Measurements from ENCODE around the gene CEBPG.

Gene CEBPG

GRCh38 chr19:33405553-33406461, 32.3 kb downstream of the CEBPG start:
- no peak for DNase-seq (ENCODE audit: low read depth, low spot score)

DNA sequence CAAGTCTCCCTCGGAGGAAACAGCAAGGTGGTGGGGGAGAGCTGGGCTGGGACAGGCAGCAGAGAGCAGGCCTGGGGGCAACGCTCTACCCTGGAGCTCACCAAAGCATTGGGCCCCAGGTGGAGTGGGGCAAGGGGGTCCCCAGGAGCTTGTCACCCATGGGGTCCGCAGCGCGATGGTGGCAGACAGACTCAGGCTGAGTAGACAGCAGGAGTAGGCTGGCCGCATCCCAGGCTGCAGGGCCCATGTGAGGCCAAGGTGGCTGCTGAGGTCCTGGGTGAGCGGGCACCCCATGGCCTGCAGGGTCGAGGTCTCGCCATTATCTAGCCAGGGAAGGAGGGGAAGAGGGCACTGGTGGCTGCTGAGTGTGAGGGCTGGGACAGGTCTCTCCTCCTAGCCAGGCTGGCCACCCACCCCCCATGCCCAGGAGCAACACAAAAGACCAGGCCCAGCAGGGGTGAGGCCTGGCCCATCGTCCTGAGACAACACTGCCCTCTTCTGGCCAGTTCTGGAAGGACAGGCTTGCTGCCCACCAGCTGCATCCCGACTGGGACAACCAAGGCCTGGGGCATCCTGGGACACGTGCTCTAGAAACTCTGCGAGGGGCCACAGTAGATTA, 33.1 kb downstream of the CEBPG start:
- DNase-seq (ENCODE audit: low read depth, low spot score) = no peak

- no peak for DNase-seq (ENCODE audit: low read depth, low spot score)
Measured at GRCh38 chr19:33407140-33407551, 33.6 kb downstream of the CEBPG start.

DNA sequence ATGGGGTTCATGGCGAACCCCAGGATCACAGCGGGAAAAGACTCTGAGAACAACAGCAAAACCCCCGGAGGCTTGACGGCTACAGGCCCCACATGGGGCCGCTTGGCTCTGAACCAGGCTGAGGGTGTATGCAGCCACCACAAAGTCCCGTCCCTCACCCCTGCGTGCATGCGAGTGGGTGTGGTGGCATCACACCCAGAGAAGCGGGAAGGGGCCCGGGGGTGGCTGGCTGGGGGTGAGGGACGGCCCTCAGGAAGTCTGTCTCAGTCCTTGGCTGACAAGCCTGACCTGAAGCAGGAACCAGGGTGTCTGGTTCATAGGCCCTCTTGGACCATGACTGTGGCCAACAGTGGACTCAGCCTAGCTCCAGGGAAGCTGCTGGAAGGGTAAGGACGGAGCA, 34.2 kb downstream of the CEBPG start:
- DNase-seq (ENCODE audit: low read depth, low spot score) = no peak

DNA sequence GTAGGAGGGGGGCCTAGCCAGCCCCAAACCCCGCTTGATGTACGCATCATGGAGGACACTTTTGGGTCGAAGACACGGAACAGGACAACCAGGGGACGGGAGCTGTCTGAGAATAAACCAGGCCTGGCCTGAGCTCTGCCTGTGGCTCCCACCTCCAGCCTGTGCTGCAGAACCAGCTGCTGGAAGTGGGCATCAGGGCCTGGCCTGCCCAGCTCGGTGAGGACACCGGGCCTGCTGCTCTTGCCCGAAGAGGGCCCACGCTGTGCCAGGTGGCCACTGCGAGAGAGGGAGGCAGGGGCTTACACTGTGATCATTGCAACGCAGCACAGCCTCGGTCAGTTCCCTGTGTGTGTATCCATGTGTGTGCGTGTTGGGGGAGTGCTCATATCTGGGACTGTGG, 34.6 kb downstream of the CEBPG start:
- DNase-seq (ENCODE audit: low read depth, low spot score) = no peak

GRCh38 chr19:33408538-33409434, 35.3 kb downstream of the CEBPG start:
- no peak for DNase-seq (ENCODE audit: low read depth, low spot score)

DNA sequence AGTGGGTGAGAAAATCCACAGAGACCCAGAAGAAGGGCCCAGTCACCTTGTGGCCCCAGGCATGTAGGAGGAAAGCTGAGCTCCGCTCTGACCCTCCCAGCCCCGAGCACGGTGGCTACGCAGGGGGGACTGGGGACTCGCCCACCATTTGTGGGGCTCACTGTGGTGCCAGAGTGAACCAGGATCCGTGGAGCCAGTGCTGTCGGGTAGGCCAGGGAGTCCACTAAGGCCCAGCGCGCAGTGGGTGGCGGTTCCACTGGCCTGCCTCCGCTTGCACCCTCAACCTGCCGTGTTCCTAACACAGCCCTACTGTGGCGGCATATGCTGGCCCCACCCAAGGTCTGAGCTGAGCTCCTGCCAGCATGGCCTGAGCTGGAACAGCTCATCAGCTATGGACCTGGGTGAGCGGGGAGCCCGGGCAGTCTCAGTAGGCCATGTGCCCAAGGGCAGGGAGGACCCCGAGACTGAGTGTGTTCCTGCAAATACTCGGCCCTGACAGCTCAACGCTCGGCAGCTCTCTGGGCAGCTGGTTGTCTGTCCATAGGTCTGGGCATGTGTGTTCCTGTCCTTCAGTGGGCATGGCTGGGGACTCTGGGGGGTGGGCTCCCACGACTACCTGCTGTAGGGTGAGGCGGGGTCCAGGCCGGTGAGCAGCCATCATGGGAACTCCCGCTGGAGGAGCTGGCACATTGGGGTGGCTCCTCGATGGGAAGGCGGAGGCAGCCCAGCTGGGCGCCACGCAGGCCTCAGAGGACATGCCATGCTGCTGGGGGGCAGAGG, 36.6 kb downstream of the CEBPG start:
- DNase-seq (ENCODE audit: low read depth, low spot score) = no peak

DNA sequence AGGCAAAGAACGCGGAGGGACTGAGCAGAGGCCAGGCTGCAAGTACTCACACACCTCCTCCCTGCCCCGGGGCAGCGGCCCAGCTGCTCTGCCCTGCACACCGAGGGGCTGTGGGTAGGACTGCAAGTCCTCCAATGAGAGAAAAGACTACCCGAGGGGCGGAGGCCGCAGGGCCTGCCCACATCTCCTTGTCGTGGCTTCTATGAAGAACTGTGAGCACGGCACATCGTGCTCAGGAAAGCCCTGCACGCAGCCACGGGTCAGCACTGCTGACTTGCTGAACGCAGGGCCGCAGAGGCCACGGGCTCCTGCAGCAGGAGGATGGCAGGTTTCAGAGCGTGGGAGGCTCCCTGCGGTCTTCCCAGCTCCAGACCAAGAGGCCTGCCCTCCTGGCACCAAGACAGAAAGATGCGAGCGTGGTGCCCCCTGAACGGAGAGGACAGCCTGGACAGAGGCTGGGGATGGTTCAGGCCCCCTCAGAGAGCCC, 37.4 kb downstream of the CEBPG start:
- no peak for DNase-seq (ENCODE audit: low read depth, low spot score)

DNA sequence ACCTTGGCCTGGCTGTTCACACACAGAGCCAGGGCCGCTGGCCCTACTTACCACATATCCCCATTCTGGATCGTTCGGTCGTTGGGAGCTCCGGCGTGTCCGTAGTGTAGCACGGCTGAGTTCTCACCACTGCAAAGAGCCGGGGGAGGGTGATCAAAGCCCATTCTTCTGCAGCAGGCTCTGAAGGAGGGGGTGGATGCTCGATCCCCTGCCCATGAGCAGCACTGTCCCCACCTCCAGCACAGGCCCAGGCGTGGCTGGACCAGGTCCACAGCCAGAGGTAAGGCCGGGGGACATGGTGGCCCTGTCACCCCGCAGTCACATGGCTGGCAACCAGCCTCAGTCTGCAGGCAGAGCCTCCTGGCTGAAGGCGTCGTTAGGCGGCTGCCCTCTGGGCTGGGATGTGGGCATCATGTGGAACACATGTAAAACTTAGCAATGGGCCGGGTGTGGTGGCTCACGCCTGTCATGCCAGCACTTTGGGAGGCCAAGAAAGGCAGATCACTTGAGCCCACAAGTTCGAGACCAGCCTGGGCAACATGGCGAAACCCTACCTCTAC, 38.2 kb downstream of the CEBPG start:
- no peak for DNase-seq (ENCODE audit: low read depth, low spot score)

DNA sequence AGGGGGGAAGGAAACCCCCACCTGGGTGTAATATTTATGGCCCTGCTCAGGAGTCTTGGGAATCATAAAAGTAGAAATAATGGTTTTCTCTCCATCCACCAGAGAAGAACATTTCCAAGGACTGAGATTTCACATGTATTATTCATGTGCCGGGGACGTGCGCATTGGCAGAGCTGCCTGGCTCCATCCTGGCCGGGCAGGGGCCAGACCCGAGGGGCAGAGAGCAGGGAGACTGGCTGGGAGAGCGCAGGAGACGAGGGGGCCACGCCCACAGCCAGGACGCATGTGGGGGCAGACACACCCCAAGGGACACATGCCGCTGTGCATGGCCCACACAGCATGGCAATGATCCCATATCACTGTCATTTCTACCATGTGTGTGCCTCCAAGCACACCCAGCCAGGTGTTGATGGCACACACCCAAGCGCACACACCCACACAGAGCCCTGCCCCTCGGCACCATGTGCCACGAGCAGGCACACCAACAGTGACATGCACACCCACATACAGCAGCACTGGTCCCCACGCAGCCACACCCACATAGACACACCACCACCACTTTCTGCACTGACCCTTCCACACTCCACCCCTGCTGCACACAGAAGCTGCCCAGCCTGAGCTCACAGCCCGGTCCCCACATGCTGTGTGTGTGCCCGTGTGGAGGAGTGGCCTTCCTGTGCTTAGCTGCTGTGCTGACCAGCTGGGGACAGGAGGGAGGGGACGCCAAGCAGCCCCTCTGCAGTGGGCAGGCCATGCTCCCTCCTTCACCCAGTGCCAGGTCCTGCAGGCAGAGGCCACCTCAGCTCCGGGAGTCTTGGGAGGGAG, 39.3 kb downstream of the CEBPG start:
- DNase-seq (ENCODE audit: low read depth, low spot score) = no peak

GRCh38 chr19:33413426-33413725, 39.9 kb downstream of the CEBPG start:
- no peak for DNase-seq (ENCODE audit: low read depth, low spot score)

GRCh38 chr19:33413868-33414666, 40.6 kb downstream of the CEBPG start:
- DNase-seq (ENCODE audit: low read depth, low spot score) = no peak

DNA sequence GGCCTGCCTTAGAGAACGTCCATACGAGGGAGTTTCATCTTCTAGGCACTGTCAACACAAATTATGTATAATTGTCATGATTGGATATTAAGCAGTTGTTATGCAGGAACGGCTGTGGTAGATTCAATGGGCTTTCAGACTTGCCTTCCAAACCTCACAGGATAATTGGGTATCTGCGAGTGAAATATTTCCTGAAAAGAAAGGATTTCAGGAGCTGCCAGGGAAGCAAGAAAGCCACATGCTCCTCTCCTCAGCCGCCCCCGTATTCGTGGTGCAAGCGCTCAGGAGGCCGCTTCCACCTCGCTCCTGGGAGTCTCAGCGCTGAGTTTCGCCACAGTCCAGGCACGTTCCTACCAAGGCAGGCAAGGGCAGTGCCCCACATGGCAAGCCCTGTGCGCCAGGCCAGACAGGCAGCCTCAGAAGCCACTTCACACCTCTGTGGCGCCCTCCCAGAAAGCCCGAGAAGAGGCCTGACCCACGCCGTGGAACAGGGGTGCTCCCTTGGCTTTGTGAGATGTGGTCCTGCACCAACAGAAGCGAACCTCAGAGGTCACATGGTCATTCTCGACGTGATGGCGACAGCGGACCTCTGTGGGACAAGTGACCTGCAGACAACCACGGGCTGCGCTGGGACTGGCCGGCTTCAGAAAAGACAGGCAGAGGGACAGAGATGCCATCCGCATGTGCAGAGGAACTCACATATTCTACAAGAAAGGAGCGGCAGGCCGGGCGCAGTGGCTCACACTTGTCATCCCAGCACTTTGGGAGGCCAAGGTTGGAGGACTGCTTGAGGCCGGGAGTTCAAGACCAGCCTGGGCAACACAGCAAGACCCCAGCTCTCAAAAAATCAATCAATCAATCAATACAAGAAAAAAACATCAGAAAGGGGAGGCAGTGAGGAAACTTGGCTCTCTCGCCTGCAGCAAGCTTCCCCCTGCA, 41.4 kb downstream of the CEBPG start:
- DNase-seq (ENCODE audit: low read depth, low spot score) = no peak

- DNase-seq (ENCODE audit: low read depth, low spot score) = no peak
Measured at GRCh38 chr19:33416307-33417215, 43.1 kb downstream of the CEBPG start.

DNA sequence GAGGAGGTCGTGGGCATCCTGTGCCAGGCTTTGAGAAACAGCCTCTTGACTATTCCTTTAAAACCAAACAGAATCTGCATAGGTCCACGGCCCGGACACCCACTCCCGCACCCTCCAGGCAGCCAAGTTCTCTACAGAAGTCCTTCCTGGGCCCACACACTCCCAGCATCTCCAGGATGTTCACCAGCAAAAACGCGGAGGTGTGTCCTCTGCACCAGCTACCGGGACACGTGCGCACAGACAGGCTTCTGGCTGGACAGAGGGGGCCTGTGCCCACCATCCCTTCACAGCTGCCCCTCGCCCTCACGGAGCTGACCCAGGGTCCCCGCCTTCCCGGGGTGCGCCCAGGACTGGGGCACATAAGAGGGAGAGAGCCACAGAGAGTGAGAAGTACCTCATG, 44.2 kb downstream of the CEBPG start:
- DNase-seq (ENCODE audit: low read depth, low spot score) = no peak

GRCh38 chr19:33418461-33418860, 45.0 kb downstream of the CEBPG start:
- DNase-seq (ENCODE audit: low read depth, low spot score) = no peak

All from brain pericyte (primary cell).